ENCODE measurements around the gene MFNG. TPM values are rescaled to one million over a fixed set of nuclear protein-coding genes. Genes with fewer than 3 reads are reported as not detected.

The MFNG gene
- total and polyA plus RNA-seq, 8 donors: 1.5 to 10.5 (median 4.4) TPM

GRCh38 chr22:37443977-37444376, 42.2 kb downstream of the MFNG start:
- Histone ChIP-seq H3K27me3 (peaks cover 0 to 2% (median 0%) of the 10 kb centered on the region in 4 donors), H3K4me1 (no peaks in the 10 kb centered on the region), H3K27ac (no peak overlapping the region), H3K4me3 (no peak overlapping the region), H3K36me3 (no peaks in the 10 kb centered on the region), H3K9me3 (no peaks in the 10 kb centered on the region)
- no peak for DNase-seq
- no peak for TF ChIP-seq CTCF (IDR thresholded peaks at IDR 0.05)
- FAIRE-seq: no peak
- intact Hi-C loops (cut with DNase I): no loop called here
- WGBS, 2 donors: 51 to 61% methylated on average over 7 of the region's 7 CpGs
- ATAC-seq: no peak

DNA sequence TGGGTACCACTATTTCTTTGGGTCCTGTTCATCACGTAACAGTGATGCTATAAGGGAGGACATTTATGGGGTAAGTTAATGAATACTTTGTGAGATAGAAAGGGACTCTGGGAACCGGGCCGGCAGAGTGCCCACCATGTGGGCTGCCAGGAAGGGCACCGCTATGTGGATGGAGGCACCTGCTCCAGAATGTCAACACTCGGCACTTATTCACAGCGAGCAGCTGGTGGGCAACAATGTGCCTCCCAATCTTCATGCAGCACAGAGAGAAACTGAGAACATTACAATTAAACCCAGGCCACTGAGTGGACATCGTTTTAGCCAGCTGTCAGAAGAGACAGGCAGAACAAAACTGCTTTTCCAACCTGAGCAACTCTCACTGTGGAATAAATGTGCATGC, 43.1 kb downstream of the MFNG start:
- TF ChIP-seq CTCF (IDR thresholded peaks at IDR 0.05): no peak
- FAIRE-seq (no peak), DNase-seq (no peak), ATAC-seq (no peak)
- no peaks in the 10 kb centered on the region for H3K9me3 ChIP-seq
- intact Hi-C loops (cut with DNase I): no loop called here
- no peaks in the 10 kb centered on the region for H3K36me3 ChIP-seq
- H3K27me3 ChIP-seq: peaks cover 0 to 2% (median 0%) of the 10 kb centered on the region in 4 donors
- WGBS, 2 donors: 68 to 76% methylated on average over 7 of the region's 7 CpGs
- H3K4me1 ChIP-seq: no peaks in the 10 kb centered on the region
- H3K27ac ChIP-seq: no peak overlapping the region
- H3K4me3 ChIP-seq: no peak overlapping the region

GRCh38 chr22:37442537-37442936, 43.6 kb downstream of the MFNG start:
- Histone ChIP-seq H3K36me3 (no peaks in the 10 kb centered on the region), H3K9me3 (no peaks in the 10 kb centered on the region), H3K27me3 (peaks cover 0 to 2% (median 0%) of the 10 kb centered on the region in 4 donors), H3K27ac (no peak overlapping the region), H3K4me3 (no peak overlapping the region), H3K4me1 (no peaks in the 10 kb centered on the region)
- intact Hi-C loops (cut with DNase I): no loop called here
- FAIRE-seq (no peak), DNase-seq (no peak), ATAC-seq (no peak)
- WGBS, 2 donors: 74 to 76% methylated on average over 2 of the region's 2 CpGs
- no peak for TF ChIP-seq CTCF (IDR thresholded peaks at IDR 0.05)

DNA sequence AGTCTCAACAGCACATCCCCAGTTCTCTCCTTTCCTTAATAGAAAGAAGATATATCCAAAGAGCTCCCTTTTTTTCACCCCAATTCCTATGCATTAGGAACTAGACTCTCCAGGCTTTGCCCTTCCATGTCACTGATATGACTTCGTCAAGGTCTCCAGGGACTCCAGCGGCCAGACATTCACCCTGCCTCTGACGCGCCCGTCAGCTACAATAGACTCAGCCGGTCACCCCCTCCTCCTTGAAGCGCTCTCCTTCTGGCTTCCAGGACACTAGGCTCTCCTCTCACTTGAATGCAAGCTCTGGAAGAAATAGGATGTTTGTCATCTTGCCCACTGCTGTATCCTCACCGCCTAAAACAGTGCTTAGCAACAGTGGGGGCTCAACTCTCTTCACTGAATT, 44.0 kb downstream of the MFNG start:
- no peak for FAIRE-seq
- Histone ChIP-seq H3K4me1 (no peaks in the 10 kb centered on the region), H3K27me3 (peaks cover 0 to 2% (median 0%) of the 10 kb centered on the region in 4 donors), H3K4me3 (no peak overlapping the region), H3K9me3 (no peaks in the 10 kb centered on the region), H3K36me3 (no peaks in the 10 kb centered on the region), H3K27ac (no peak overlapping the region)
- WGBS, 2 donors: 39 to 43% methylated on average over 8 of the region's 8 CpGs
- no peak for TF ChIP-seq CTCF (IDR thresholded peaks at IDR 0.05)
- intact Hi-C loops (cut with DNase I): no loop called here
- ATAC-seq: no peak
- no peak for DNase-seq

GRCh38 chr22:37440875-37441274, 45.3 kb downstream of the MFNG start:
- no peak for TF ChIP-seq CTCF (IDR thresholded peaks at IDR 0.05)
- H3K27ac ChIP-seq: no peak overlapping the region
- ATAC-seq (no peak), DNase-seq (no peak), FAIRE-seq (no peak)
- intact Hi-C loops (cut with DNase I): no loop called here
- no peaks in the 10 kb centered on the region for H3K9me3 ChIP-seq
- no peaks in the 10 kb centered on the region for H3K4me1 ChIP-seq
- H3K27me3 ChIP-seq: peaks cover 0 to 2% (median 0%) of the 10 kb centered on the region in 4 donors
- 70 to 86% methylated on average over 4 of the region's 4 CpGs for WGBS, 2 donors
- H3K4me3 ChIP-seq: no peak overlapping the region
- no peaks in the 10 kb centered on the region for H3K36me3 ChIP-seq

Data from pancreas (tissue), 10 donors.